ENCODE measurements around the gene GSN. TPM values are rescaled to one million over a fixed set of nuclear protein-coding genes. Genes with fewer than 3 reads are reported as not detected.

The GSN gene
- total and polyA plus RNA-seq, 7 donors: 140 to 490 (median 210) TPM

DNA sequence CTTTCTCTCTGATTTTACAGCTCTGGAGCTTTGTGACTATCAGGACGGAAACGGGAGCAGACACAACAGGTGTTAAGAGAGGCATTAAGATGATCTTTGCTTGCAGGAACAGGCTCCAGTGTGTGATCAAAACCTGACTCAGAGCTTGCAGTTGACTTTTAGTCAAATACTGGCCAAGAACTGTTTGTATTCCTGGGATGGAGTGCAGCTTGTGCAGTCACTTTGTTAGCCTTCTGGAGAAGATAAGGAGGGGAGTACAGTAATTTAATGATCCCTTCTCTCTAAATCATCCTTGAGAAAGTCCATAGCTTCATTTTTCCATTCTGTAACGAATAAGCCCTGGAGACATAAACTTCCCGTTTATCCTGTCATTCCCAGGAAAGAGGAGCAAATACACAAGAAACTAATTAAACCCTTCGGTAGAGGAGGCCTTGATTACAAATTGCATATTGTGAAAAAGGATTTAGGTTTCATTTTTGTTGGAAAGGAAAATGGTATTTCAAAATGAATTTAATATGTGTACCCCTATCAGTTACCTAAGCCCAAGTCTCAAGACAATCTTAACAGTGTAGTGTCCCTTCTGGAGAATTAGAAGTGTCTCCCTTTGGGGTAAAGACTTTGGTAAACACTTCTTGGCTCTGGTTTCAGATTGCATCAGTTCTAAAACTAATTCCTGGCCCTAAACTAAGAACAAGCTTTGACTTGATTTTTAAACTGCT lies 105.2 kb downstream of the GSN start:
- Histone ChIP-seq H3K36me3 (ENCODE audit: insufficient read depth in 1 of 2, low read depth in 1 of 2) (no peaks in the 10 kb centered on the region), H3K4me3 (no peak overlapping the region), H3K27me3 (ENCODE audit: insufficient read depth in 3 of 3, low read length in 2 of 3) (no peaks in the 10 kb centered on the region), H3K9me3 (no peaks in the 10 kb centered on the region), H3K27ac (peak overlapping the region; percentile 98), H3K4me1 (peaks cover 32% of the 10 kb centered on the region)
- ATAC-seq: peak; percentile 1 to 50 (median 46)
- 6 to 17% (median 10%) methylated on average over 5 of the region's 5 CpGs for WGBS, 3 donors
- TF ChIP-seq, protein P1, sequence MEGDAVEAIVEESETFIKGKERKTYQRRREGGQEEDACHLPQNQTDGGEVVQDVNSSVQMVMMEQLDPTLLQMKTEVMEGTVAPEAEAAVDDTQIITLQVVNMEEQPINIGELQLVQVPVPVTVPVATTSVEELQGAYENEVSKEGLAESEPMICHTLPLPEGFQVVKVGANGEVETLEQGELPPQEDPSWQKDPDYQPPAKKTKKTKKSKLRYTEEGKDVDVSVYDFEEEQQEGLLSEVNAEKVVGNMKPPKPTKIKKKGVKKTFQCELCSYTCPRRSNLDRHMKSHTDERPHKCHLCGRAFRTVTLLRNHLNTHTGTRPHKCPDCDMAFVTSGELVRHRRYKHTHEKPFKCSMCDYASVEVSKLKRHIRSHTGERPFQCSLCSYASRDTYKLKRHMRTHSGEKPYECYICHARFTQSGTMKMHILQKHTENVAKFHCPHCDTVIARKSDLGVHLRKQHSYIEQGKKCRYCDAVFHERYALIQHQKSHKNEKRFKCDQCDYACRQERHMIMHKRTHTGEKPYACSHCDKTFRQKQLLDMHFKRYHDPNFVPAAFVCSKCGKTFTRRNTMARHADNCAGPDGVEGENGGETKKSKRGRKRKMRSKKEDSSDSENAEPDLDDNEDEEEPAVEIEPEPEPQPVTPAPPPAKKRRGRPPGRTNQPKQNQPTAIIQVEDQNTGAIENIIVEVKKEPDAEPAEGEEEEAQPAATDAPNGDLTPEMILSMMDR (IDR thresholded peaks at IDR 0.05): no peak
- intact Hi-C loops (cut with DNase I): no loop called here
- no peak for DNase-seq

DNA sequence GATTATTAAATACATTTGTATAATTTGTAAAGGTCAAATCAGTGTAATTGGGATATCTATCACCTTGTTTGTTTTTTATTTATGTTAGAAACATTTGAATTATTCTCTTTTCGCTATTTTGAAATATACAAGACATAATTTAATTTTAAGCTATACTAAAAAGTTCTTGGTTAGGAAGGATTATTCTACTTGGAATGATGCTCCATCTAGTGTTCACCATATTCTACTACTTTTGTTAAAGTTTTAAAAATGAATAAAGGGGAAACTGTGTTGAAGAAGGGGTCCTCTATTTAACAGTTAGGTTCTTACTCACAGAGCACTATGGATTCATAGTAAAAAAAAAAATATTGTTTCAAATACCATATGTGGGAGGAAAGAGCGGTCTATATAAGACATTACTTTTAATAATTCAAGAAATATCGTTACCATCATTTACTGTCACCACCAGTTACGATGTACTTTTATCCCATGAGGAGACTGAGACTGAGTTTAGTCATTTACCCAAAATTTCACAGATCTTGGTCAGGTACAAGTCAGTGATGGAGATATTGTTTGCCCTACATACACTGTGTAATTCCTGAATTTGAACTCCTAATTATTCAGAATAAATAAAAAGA lies 108.4 kb downstream of the GSN start:
- H3K27me3 ChIP-seq (ENCODE audit: insufficient read depth in 3 of 3, low read length in 2 of 3): no peaks in the 10 kb centered on the region
- 87 to 89% (median 87%) methylated on average over 4 of the region's 4 CpGs for WGBS, 3 donors
- ATAC-seq (no peak), DNase-seq (no peak)
- TF ChIP-seq, protein P1 (IDR thresholded peaks at IDR 0.05): peak; percentile 51
- no peaks in the 10 kb centered on the region for H3K36me3 ChIP-seq (ENCODE audit: insufficient read depth in 1 of 2, low read depth in 1 of 2)
- H3K4me3 ChIP-seq: no peak overlapping the region
- H3K9me3 ChIP-seq: no peaks in the 10 kb centered on the region
- intact Hi-C loops (cut with DNase I): no loop called here
- no peak overlapping the region for H3K27ac ChIP-seq
- peaks cover 29% of the 10 kb centered on the region for H3K4me1 ChIP-seq

DNA sequence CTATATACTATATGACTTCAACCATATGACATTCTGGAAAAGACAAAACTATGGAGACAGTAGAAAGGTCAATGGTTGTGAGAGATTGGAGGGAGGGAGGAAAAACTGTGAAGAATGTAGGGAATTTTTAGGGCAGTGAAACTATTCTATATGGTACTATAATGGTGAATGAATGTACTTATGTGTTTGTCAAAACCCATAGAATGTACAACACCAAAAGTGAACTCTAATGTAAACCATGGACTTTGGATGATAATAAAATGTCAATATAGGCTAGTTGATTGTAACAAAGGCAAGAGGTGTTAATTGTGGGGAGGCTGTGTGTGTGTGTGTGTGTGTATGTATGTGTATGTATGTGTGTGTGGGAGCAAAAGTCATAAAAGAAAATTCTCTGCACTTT lies 112.9 kb downstream of the GSN start:
- Histone ChIP-seq H3K36me3 (ENCODE audit: insufficient read depth in 1 of 2, low read depth in 1 of 2) (no peaks in the 10 kb centered on the region), H3K27me3 (ENCODE audit: insufficient read depth in 3 of 3, low read length in 2 of 3) (no peaks in the 10 kb centered on the region), H3K4me3 (no peak overlapping the region), H3K27ac (no peak overlapping the region), H3K4me1 (peaks cover 4% of the 10 kb centered on the region), H3K9me3 (no peaks in the 10 kb centered on the region)
- no peak for DNase-seq
- intact Hi-C loops (cut with DNase I): no loop called here
- no peak for ATAC-seq
- TF ChIP-seq, protein P1 (IDR thresholded peaks at IDR 0.05): no peak

Other genes with a start within 250 kb of the GSN start
- gene C5, start 217.9 kb upstream of the GSN start, total RNA-seq: 1 to 10 TPM in 1 of 4 donors, under 1 TPM in 3; 0.22 to 1.1 (median 0.49) TPM
- gene C5, start 217.9 kb upstream of the GSN start, polyA plus RNA-seq: under 1 TPM; 0.13 to 0.52 (median 0.26) TPM
- gene CNTRL, start 193.2 kb upstream of the GSN start, total RNA-seq: 1 to 10 TPM; 1.3 to 2.4 (median 1.6) TPM
- gene CNTRL, start 193.2 kb upstream of the GSN start, polyA plus RNA-seq: 1 to 10 TPM in 2 of 3 donors, under 1 TPM in 1; 1.00 to 1.2 (median 1.2) TPM
- 10 to 100 TPM; 43.6 to 51.5 (median 44.5) TPM for gene RAB14, start 66.3 kb upstream of the GSN start, total RNA-seq
- gene RAB14, start 66.3 kb upstream of the GSN start, polyA plus RNA-seq: 10 to 100 TPM; 17.6 to 34.7 (median 32.1) TPM
- gene STOM, start 102.1 kb downstream of the GSN start, total RNA-seq: 100 to 1,000 TPM in 3 of 4 donors, 10 to 100 TPM in 1; 89.6 to 237 (median 114) TPM
- gene STOM, start 102.1 kb downstream of the GSN start, polyA plus RNA-seq: 10 to 100 TPM; 53.2 to 83.4 (median 62.2) TPM
- 1 to 10 TPM in 3 of 4 donors, under 1 TPM in 1; 0.50 to 7.0 (median 2.5) TPM for gene GGTA1, start 231.7 kb downstream of the GSN start, total RNA-seq
- 1 to 10 TPM; 1.1 to 3.9 (median 1.6) TPM for gene GGTA1, start 231.7 kb downstream of the GSN start, polyA plus RNA-seq